Stimulated activated CD4-positive, alpha-beta T cell treated with anti-CD3 and anti-CD28 coated beads, TNF-alpha, amount 100 ng/mL, for 4 hours (primary cell): ENCODE results near the gene STK32B.

Source experiments
- DNase-seq, 3 experiments: peaks; one replicate each; pipeline ENCODE4 v3.0.0-alpha.2; 2020; ENCODE audit warnings: low read depth in 3 of 3

The STK32B gene

GRCh38 chr4:5526080-5526846, 475.0 kb downstream of the STK32B start:
- no peak for DNase-seq

- no peak for DNase-seq
Measured at GRCh38 chr4:5527211-5527610, 475.9 kb downstream of the STK32B start.

GRCh38 chr4:5528031-5528436, 476.8 kb downstream of the STK32B start:
- no peak for DNase-seq

GRCh38 chr4:5532100-5532499, 480.8 kb downstream of the STK32B start:
- DNase-seq = no peak

GRCh38 chr4:5539584-5539983, 488.3 kb downstream of the STK32B start:
- no peak for DNase-seq

GRCh38 chr4:5541169-5541568, 489.9 kb downstream of the STK32B start:
- no peak for DNase-seq

- no peak for DNase-seq
Measured at GRCh38 chr4:5543681-5544080, 492.4 kb downstream of the STK32B start.

GRCh38 chr4:5544762-5545161, 493.5 kb downstream of the STK32B start:
- DNase-seq = no peak

GRCh38 chr4:5545271-5545670, 494.0 kb downstream of the STK32B start:
- no peak for DNase-seq

- DNase-seq = no peak
Measured at GRCh38 chr4:5547651-5548249, 496.5 kb downstream of the STK32B start.
